ENCODE measurements around the gene PAGE2.

GRCh38 chrX:55099162-55099561 lies 10.3 kb downstream of the PAGE2 start:
- TF ChIP-seq EZH2phosphoT487 (IDR thresholded peaks at IDR 0.05; ENCODE audit: insufficient read depth, low read depth) = no peak
- no peak for TF ChIP-seq EZH2 (IDR thresholded peaks at IDR 0.05; ENCODE audit: insufficient read depth, poor library complexity, severe bottlenecking)
